ENCODE measurements around the gene SLC38A8. TPM values are rescaled to one million over a fixed set of nuclear protein-coding genes. Genes with fewer than 3 reads are reported as not detected.

SLC38A8 gene
- total RNA-seq, 2 donors from 2014 or later: not detected

DNA sequence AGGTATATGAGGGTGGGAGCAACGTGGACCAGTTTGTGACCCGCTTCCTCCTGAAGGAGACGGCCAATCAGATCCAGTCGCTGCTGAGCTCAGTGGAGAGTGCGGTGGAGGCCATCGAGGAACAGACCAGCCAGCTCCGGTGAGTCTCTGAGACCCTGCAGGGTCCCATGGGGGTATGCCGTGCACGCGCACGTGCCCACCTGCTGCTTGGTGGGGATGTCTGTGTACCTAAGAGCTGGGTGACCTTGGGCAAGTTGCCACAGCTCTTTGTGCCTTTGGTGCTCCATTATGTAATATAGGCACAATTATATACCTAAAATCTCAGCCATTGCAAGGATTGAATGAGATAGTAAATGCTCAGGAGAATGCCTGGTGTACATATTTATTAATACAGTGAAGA is 52.1 kb downstream of the SLC38A8 start:
- Histone ChIP-seq H3K27ac (no peak overlapping the region), H3K36me3 (no peaks in the 10 kb centered on the region), H3K4me3 (no peak overlapping the region), H3K9me3 (no peaks in the 10 kb centered on the region), H3K27me3 (no peaks in the 10 kb centered on the region), H3K4me1 (peaks cover 0 to 16% of the 10 kb centered on the region in 2 donors)
- TF ChIP-seq CTCF (IDR thresholded peaks at IDR 0.05): no peak
- no peak for DNase-seq (ENCODE audit: low spot score)

- Histone ChIP-seq H3K9me3 (no peaks in the 10 kb centered on the region), H3K27ac (no peak overlapping the region), H3K36me3 (no peaks in the 10 kb centered on the region), H3K27me3 (no peaks in the 10 kb centered on the region), H3K4me3 (no peak overlapping the region), H3K4me1 (peaks cover 0 to 16% of the 10 kb centered on the region in 2 donors)
- no peak for TF ChIP-seq CTCF (IDR thresholded peaks at IDR 0.05)
- no peak for DNase-seq (ENCODE audit: low spot score)
These were observed 53.3 kb downstream of the SLC38A8 start for GRCh38 chr16:83989300-83989699.

DNA sequence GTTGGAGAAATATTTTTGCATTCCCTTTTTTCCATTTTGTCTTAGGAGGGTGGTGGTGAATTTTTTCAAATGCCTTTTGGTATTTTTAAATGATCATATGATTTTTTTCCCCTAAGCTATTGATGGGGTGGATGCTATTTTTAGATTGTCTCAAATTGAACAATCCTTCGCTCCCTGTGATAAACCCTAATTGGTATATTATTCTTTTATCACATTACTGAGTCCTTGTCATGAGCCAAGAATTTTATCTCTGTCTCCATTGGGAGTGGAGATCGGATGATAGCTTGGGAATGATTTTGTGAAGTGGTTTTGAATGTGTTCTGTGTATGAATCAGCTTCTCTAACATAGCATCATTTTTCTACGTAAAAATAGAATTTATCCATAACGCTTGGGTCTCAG is 59.1 kb downstream of the SLC38A8 start:
- Histone ChIP-seq H3K9me3 (peaks cover 0 to 2% of the 10 kb centered on the region in 2 donors), H3K27ac (peak overlapping the region in 1 of 2 donors; percentile 32), H3K4me3 (no peak overlapping the region), H3K36me3 (no peaks in the 10 kb centered on the region), H3K4me1 (peaks cover 0 to 4% of the 10 kb centered on the region in 2 donors), H3K27me3 (no peaks in the 10 kb centered on the region)
- TF ChIP-seq CTCF (IDR thresholded peaks at IDR 0.05): no peak
- no peak for DNase-seq (ENCODE audit: low spot score)

- H3K27me3 ChIP-seq: no peaks in the 10 kb centered on the region
- no peaks in the 10 kb centered on the region for H3K36me3 ChIP-seq
- H3K27ac ChIP-seq: no peak overlapping the region
- no peak overlapping the region for H3K4me3 ChIP-seq
- no peak for DNase-seq (ENCODE audit: low spot score)
- no peak for TF ChIP-seq CTCF (IDR thresholded peaks at IDR 0.05)
- peaks cover 0 to 9% of the 10 kb centered on the region in 2 donors for H3K9me3 ChIP-seq
- peaks cover 0 to 4% of the 10 kb centered on the region in 2 donors for H3K4me1 ChIP-seq
These were observed 60.8 kb downstream of the SLC38A8 start for GRCh38 chr16:83981799-83982198.

DNA sequence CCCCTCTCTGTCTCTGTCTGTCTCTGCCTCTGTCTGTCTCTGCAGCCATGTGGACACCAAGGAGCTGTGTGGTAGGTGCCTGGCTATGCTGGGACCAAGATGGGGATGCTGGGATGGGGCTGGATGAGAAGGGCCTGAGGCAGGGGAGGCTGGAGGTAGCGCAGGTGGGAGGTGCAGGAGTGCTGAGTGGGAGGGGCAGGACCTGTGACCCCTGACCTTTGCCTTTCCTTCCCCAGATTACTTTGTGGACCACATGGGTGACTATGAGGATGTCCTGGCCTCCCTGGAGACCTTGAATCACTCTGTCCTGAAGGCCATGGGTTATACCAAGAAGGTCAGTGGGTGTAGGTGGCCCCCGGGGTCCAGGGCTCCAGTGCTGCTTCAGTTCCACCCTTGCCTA is 61.8 kb downstream of the SLC38A8 start:
- no peaks in the 10 kb centered on the region for H3K27me3 ChIP-seq
- no peak for DNase-seq (ENCODE audit: low spot score)
- peaks cover 0 to 4% of the 10 kb centered on the region in 2 donors for H3K4me1 ChIP-seq
- TF ChIP-seq CTCF (IDR thresholded peaks at IDR 0.05): no peak
- H3K27ac ChIP-seq: no peak overlapping the region
- H3K4me3 ChIP-seq: no peak overlapping the region
- H3K36me3 ChIP-seq: no peaks in the 10 kb centered on the region
- peaks cover 0 to 9% of the 10 kb centered on the region in 2 donors for H3K9me3 ChIP-seq

- Histone ChIP-seq H3K27ac (no peak overlapping the region), H3K36me3 (no peaks in the 10 kb centered on the region), H3K9me3 (peaks cover 0 to 9% of the 10 kb centered on the region in 2 donors), H3K27me3 (no peaks in the 10 kb centered on the region), H3K4me3 (no peak overlapping the region), H3K4me1 (peaks cover 0 to 4% of the 10 kb centered on the region in 2 donors)
- no peak for TF ChIP-seq CTCF (IDR thresholded peaks at IDR 0.05)
- DNase-seq (ENCODE audit: low spot score): no peak
These were observed 63.2 kb downstream of the SLC38A8 start for GRCh38 chr16:83979441-83979840.

All from right atrium auricular region (tissue), 2 donors.